A673 (cell line): ENCODE data around the gene UBE2U.

Experiments
- CTCF ChIP-seq: fragments of 300-800, 200-600 bp; sonication (generic); conservative IDR thresholded peaks from 2 replicates; pipeline ENCODE4 v1.5.1; 2017; ENCODE audit warnings: low read depth, mild to moderate bottlenecking, antibody characterized with exemption, low read length, moderate library complexity, mixed read lengths
- EZH2 ChIP-seq: fragments of 200-600 bp; sonication (generic); IDR thresholded peaks from 2 replicates; pipeline ENCODE4 v1.6.1; 2017; ENCODE audit warnings: borderline replicate concordance, low read depth, mild to moderate bottlenecking, mixed read lengths, antibody characterized with exemption, low read length; ENCODE audit not compliant: poor library complexity, severe bottlenecking

- no peak for TF ChIP-seq EZH2
- TF ChIP-seq CTCF: no peak
Observed at GRCh38 chr1:64245495-64245894, 42.1 kb downstream of the UBE2U start.
